SK-N-SH (cell line): Measurements from ENCODE around the gene RRP9. TPM values are rescaled to one million over a fixed set of nuclear protein-coding genes. Genes with fewer than 3 reads are reported as not detected.

Source experiments
- CTCF ChIA-PET: fragments of 300-600, 350-600 bp; formaldehyde crosslinking; extraction: SDS; loops from one replicate; lab custom pipeline; 2021; lab: Yijun Ruan, JAX
- POLR2A ChIA-PET: fragments of 350-600 bp; sonication (Branson Sonifier 250); formaldehyde crosslinking; extraction: SDS; loops from one replicate; lab custom pipeline; 2020; ENCODE audit warnings: antibody characterized with exemption, inconsistent platforms; lab: Yijun Ruan, JAX
- DNase-seq: peaks from one replicate; pipeline ENCODE4 v3.0.0; 2012
- H2AFZ ChIP-seq: fragments of 200-600 bp; sonication (generic); 2 replicates; pipeline ENCODE4 v1.8.1; 2016; ENCODE audit warnings: antibody characterized with exemption, mild to moderate bottlenecking, low read depth
- H3F3A ChIP-seq: fragments of 200-600 bp; sonication (generic); replicated peaks from 2 replicates; pipeline ENCODE3; 2016; ENCODE audit warnings: antibody characterized with exemption, mild to moderate bottlenecking; ENCODE audit not compliant: insufficient read depth
- H3K27ac ChIP-seq, 2 experiments: fragments of 200-500 bp in 1 of 2; fragments of 200-600 bp in 1 of 2; sonication (Bioruptor generic) in 1 of 2; sonication (generic), shearing (Covaris generic) in 1 of 2; 2 replicates each; pipeline versions ENCODE4 v1.5.1 to v1.6.1; 2014 to 2016; ENCODE audit warnings: low read depth in 2 of 2, inconsistent platforms in 1 of 2, low read length in 1 of 2, mild to moderate bottlenecking in 1 of 2, mixed read lengths in 1 of 2
- H3K27me3 ChIP-seq: fragments of 200-600 bp; sonication (generic), shearing (Covaris generic); 2 replicates; pipeline ENCODE4 v1.6.1; 2016; ENCODE audit warnings: mixed run types; ENCODE audit not compliant: insufficient read depth
- H3K36me3 ChIP-seq, 2 experiments: fragments of 200-500 bp in 1 of 2; fragments of 200-600 bp in 1 of 2; sonication (Bioruptor generic) in 1 of 2; sonication (generic) in 1 of 2; replicated peaks in 1 of 2; 2 replicates each; pipeline versions ENCODE3 to v1.5.1; 2014 to 2016; ENCODE audit warnings: low read length in 1 of 2, mild to moderate bottlenecking in 1 of 2; ENCODE audit not compliant: insufficient read depth in 2 of 2, control insufficient read depth in 1 of 2
- H3K4me1 ChIP-seq, 2 experiments: fragments of 200-500 bp in 1 of 2; fragments of 200-600 bp in 1 of 2; sonication (Bioruptor generic) in 1 of 2; sonication (generic), shearing (Covaris generic) in 1 of 2; 2 replicates each; pipeline versions ENCODE4 v1.5.1 to v1.6.1; 2014 to 2016; ENCODE audit warnings: low read depth in 1 of 2, low read length in 1 of 2, mixed run types in 1 of 2; ENCODE audit not compliant: insufficient read depth in 2 of 2, control insufficient read depth in 1 of 2
- H3K4me2 ChIP-seq: fragments of 200-600 bp; sonication (generic), shearing (Covaris generic); 2 replicates; pipeline ENCODE4 v1.6.1; 2017; ENCODE audit warnings: mixed run types
- H3K4me3 ChIP-seq, 2 experiments: fragments of 200-500 bp in 1 of 2; fragments of 200-600 bp in 1 of 2; sonication (Bioruptor generic) in 1 of 2; sonication (generic), shearing (Covaris generic) in 1 of 2; 2 replicates each; pipeline versions ENCODE4 v1.5.1 to v1.8.1; 2014 to 2016; ENCODE audit warnings: low read depth in 2 of 2, inconsistent platforms in 1 of 2, low read length in 1 of 2, mild to moderate bottlenecking in 1 of 2, mixed read lengths in 1 of 2, moderate library complexity in 1 of 2
- H3K79me2 ChIP-seq: fragments of 200-600 bp; sonication (generic); 2 replicates; pipeline ENCODE4 v1.8.1; 2017; ENCODE audit warnings: mild to moderate bottlenecking; ENCODE audit not compliant: insufficient read depth
- H3K9ac ChIP-seq: fragments of 200-600 bp; sonication (generic); 2 replicates; pipeline ENCODE4 v1.6.1; 2017; ENCODE audit warnings: mixed run types
- H3K9me2 ChIP-seq: fragments of 200-600 bp; sonication (generic); 2 replicates; pipeline ENCODE4 v1.6.1; 2017; ENCODE audit warnings: mixed run types
- H3K9me3 ChIP-seq: fragments of 200-600 bp; sonication (generic); 2 replicates; pipeline ENCODE4 v1.6.1; 2017; ENCODE audit warnings: mixed run types, mild to moderate bottlenecking, moderate library complexity
- H4K20me1 ChIP-seq: fragments of 200-600 bp; sonication (generic); 2 replicates; pipeline ENCODE4 v1.6.1; 2017; ENCODE audit warnings: mild to moderate bottlenecking, mixed run types; ENCODE audit not compliant: insufficient read depth
- CHD2 ChIP-seq: fragments of 150-350 bp; IDR thresholded peaks from 2 replicates; pipeline ENCODE4 v1.6.1; 2018; ENCODE audit warnings: low read length; ENCODE audit not compliant: partially characterized antibody
- ELF1 ChIP-seq: IDR thresholded peaks from 2 replicates; pipeline ENCODE4 v1.4.0; 2012
- FOSL2 ChIP-seq: IDR thresholded peaks from 2 replicates; pipeline ENCODE4 v1.4.0; 2012; ENCODE audit warnings: low read depth, mild to moderate bottlenecking, moderate library complexity, borderline replicate concordance
- FOXM1 ChIP-seq: IDR thresholded peaks from 2 replicates; pipeline ENCODE4 v1.4.0; 2012; ENCODE audit warnings: low read depth, mild to moderate bottlenecking
- GABPA ChIP-seq: IDR thresholded peaks from 2 replicates; pipeline ENCODE4 v1.4.0; 2012; ENCODE audit warnings: low read depth, mild to moderate bottlenecking
- GATA2 ChIP-seq: sonication (generic); formaldehyde crosslinking; IDR thresholded peaks from 2 replicates; pipeline ENCODE4 v1.5.0; 2020; ENCODE audit warnings: mild to moderate bottlenecking, missing genetic modification reagents
- MEF2A ChIP-seq: IDR thresholded peaks from 2 replicates; pipeline ENCODE4 v1.4.0; 2012; ENCODE audit warnings: low read depth, borderline replicate concordance
- MXI1 ChIP-seq: IDR thresholded peaks from 2 replicates; pipeline ENCODE4 v1.6.1; 2012; ENCODE audit warnings: mild to moderate bottlenecking, low read depth, low read length, improper control_type of control experiment
- NFIC ChIP-seq: IDR thresholded peaks from 2 replicates; pipeline ENCODE4 v1.4.0; 2012; ENCODE audit warnings: borderline replicate concordance
- NRF1 ChIP-seq: IDR thresholded peaks from 2 replicates; pipeline ENCODE4 v1.6.1; 2012; ENCODE audit warnings: low read depth, mild to moderate bottlenecking, low read length
- POLR2AphosphoS5 ChIP-seq: IDR thresholded peaks from 2 replicates; pipeline ENCODE4 v1.6.1; 2012; ENCODE audit warnings: low read depth, low read length
- RCOR1 ChIP-seq: fragments of 150-350 bp; IDR thresholded peaks from 2 replicates; pipeline ENCODE4 v1.6.1; 2017; ENCODE audit warnings: antibody characterized with exemption, low read length
- RFX5 ChIP-seq: IDR thresholded peaks from 2 replicates; pipeline ENCODE4 v1.6.1; 2012; ENCODE audit warnings: mild to moderate bottlenecking, improper control_type of control experiment, low read length
- RXRA ChIP-seq: IDR thresholded peaks from 2 replicates; pipeline ENCODE4 v1.4.0; 2012; ENCODE audit warnings: low read depth, mild to moderate bottlenecking, borderline replicate concordance
- WGBS: methylation state at CpG from one replicate; pipeline ENCODE4 v1.1.6; 2017; ENCODE audit warnings: low lambda C conversion rate; 5-methylcytosine and 5-hydroxymethylcytosine counted together
- polyA plus RNA-seq, 3 experiments: library from polyadenylated mRNA; depleted of rRNA; stranded (reverse); fragments of >200 nt; gene quantifications; 2 replicates each; pipeline ENCODE4 v1.2.3, GENCODE V29; 2012
- TF ChIP-seq, protein P1 (sequence below): IDR thresholded peaks from 2 replicates; pipeline ENCODE4 v1.4.0; 2012; ENCODE audit warnings: low read depth, borderline replicate concordance
- TF ChIP-seq, protein P2 (sequence below): IDR thresholded peaks from 2 replicates; pipeline ENCODE4; 2012
- TF ChIP-seq, protein P3 (sequence below): fragments of 150-350 bp; IDR thresholded peaks from 2 replicates; pipeline ENCODE4 v1.6.1; 2016; ENCODE audit warnings: mild to moderate bottlenecking, low read depth, low read length
- TF ChIP-seq, protein P4 (sequence below): fragments of 150-350 bp; IDR thresholded peaks from 2 replicates; pipeline ENCODE4 v1.6.1; 2017; ENCODE audit warnings: antibody characterized with exemption, low read length, low read depth, borderline replicate concordance
- TF ChIP-seq, protein P5 (sequence below): IDR thresholded peaks from 2 replicates; pipeline ENCODE4 v1.6.1; 2012; ENCODE audit warnings: mild to moderate bottlenecking, low read depth, low read length, moderate library complexity

Gene RRP9
- polyA plus RNA-seq, 1 of the 3 experiments (the other 2 are of a cell fraction): 49.6 TPM

DNA sequence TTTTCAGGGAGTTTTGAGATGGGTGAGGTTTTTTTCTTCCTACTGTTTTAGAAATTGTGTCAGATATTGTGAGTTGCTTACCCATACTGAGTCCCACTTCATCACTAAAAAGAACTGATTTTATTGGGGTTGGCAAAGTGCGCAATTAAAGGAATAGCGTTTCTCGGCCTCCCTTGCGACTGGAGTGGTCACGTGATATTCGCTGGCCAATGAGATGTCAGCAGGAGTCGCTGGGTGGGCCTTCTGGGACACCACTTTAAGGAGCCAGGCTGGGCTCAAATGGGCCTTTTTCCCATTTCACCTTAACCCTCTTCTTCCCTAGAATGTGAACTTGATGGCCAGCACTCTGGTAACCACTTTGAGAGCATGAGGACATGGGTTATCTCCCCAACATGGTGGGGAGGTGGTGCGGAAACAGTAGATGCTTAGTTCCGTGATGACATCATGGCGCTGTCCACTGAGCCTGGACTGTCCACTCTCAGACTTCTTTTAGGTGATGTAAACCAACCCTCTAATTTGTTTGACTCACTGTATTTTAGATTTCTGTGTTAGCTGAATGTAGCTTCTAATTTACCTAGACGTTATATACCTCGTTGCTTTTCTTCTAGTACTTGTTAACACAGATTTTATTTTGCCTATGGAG is 53.1 kb downstream of the RRP9 start:
- no peaks in the 10 kb centered on the region for H3K4me1 ChIP-seq
- ChIA-PET POLR2A (no interaction called here), CTCF (interaction anchor here (1.3 kb wide), 1 partner anchor 169 kb away, joined by 3 read pairs; no protein-coding TSS in a partner anchor)
- no peak overlapping the region for H3K4me2 ChIP-seq
- WGBS: 61% methylated on average over 12 of the region's 12 CpGs
- no peak overlapping the region for H3K27ac ChIP-seq
- H3K4me3 ChIP-seq: no peak overlapping the region
- no peak overlapping the region for H3K9ac ChIP-seq
- H3K27me3 ChIP-seq: no peaks in the 10 kb centered on the region; the same call in 1 of the 2 replicates
- no peaks in the 10 kb centered on the region for H3K79me2 ChIP-seq
- no peaks in the 10 kb centered on the region for H3F3A ChIP-seq
- no peaks in the 10 kb centered on the region for H3K9me3 ChIP-seq
- no peak for TF ChIP-seq CHD2
- TF ChIP-seq, protein P1, sequence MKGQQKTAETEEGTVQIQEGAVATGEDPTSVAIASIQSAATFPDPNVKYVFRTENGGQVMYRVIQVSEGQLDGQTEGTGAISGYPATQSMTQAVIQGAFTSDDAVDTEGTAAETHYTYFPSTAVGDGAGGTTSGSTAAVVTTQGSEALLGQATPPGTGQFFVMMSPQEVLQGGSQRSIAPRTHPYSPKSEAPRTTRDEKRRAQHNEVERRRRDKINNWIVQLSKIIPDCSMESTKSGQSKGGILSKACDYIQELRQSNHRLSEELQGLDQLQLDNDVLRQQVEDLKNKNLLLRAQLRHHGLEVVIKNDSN: no peak
- TF ChIP-seq, protein P2, sequence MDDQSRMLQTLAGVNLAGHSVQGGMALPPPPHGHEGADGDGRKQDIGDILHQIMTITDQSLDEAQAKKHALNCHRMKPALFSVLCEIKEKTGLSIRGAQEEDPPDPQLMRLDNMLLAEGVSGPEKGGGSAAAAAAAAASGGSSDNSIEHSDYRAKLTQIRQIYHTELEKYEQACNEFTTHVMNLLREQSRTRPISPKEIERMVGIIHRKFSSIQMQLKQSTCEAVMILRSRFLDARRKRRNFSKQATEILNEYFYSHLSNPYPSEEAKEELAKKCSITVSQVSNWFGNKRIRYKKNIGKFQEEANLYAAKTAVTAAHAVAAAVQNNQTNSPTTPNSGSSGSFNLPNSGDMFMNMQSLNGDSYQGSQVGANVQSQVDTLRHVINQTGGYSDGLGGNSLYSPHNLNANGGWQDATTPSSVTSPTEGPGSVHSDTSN: no peak
- no peak for TF ChIP-seq GABPA
- no peak for TF ChIP-seq NFIC
- TF ChIP-seq, protein P3, sequence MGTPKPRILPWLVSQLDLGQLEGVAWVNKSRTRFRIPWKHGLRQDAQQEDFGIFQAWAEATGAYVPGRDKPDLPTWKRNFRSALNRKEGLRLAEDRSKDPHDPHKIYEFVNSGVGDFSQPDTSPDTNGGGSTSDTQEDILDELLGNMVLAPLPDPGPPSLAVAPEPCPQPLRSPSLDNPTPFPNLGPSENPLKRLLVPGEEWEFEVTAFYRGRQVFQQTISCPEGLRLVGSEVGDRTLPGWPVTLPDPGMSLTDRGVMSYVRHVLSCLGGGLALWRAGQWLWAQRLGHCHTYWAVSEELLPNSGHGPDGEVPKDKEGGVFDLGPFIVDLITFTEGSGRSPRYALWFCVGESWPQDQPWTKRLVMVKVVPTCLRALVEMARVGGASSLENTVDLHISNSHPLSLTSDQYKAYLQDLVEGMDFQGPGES: no peak
- TF ChIP-seq POLR2AphosphoS5: no peak
- no peak for TF ChIP-seq ELF1
- no peak for TF ChIP-seq GATA2 (CRISPR knock-in tag)
- TF ChIP-seq, protein P4, sequence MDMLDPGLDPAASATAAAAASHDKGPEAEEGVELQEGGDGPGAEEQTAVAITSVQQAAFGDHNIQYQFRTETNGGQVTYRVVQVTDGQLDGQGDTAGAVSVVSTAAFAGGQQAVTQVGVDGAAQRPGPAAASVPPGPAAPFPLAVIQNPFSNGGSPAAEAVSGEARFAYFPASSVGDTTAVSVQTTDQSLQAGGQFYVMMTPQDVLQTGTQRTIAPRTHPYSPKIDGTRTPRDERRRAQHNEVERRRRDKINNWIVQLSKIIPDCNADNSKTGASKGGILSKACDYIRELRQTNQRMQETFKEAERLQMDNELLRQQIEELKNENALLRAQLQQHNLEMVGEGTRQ: no peak
- TF ChIP-seq MEF2A: no peak
- TF ChIP-seq FOSL2: no peak
- no peak for TF ChIP-seq RFX5
- TF ChIP-seq, protein P5, sequence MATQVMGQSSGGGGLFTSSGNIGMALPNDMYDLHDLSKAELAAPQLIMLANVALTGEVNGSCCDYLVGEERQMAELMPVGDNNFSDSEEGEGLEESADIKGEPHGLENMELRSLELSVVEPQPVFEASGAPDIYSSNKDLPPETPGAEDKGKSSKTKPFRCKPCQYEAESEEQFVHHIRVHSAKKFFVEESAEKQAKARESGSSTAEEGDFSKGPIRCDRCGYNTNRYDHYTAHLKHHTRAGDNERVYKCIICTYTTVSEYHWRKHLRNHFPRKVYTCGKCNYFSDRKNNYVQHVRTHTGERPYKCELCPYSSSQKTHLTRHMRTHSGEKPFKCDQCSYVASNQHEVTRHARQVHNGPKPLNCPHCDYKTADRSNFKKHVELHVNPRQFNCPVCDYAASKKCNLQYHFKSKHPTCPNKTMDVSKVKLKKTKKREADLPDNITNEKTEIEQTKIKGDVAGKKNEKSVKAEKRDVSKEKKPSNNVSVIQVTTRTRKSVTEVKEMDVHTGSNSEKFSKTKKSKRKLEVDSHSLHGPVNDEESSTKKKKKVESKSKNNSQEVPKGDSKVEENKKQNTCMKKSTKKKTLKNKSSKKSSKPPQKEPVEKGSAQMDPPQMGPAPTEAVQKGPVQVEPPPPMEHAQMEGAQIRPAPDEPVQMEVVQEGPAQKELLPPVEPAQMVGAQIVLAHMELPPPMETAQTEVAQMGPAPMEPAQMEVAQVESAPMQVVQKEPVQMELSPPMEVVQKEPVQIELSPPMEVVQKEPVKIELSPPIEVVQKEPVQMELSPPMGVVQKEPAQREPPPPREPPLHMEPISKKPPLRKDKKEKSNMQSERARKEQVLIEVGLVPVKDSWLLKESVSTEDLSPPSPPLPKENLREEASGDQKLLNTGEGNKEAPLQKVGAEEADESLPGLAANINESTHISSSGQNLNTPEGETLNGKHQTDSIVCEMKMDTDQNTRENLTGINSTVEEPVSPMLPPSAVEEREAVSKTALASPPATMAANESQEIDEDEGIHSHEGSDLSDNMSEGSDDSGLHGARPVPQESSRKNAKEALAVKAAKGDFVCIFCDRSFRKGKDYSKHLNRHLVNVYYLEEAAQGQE: no peak
- TF ChIP-seq RXRA: no peak
- no peak for TF ChIP-seq NRF1
- no peak for TF ChIP-seq FOXM1
- TF ChIP-seq RCOR1: no peak
- TF ChIP-seq MXI1: no peak
- H2AFZ ChIP-seq: no peak overlapping the region
- H4K20me1 ChIP-seq: no peaks in the 10 kb centered on the region
- H3K36me3 ChIP-seq: no peaks in the 10 kb centered on the region
- no peaks in the 10 kb centered on the region for H3K9me2 ChIP-seq
- DNase-seq: no peak
